Left cardiac atrium (tissue), 4 donors: ENCODE measurements around the gene PRMT7. TPM values are rescaled to one million over a fixed set of nuclear protein-coding genes. Genes with fewer than 3 reads are reported as not detected.

Experiments
- ATAC-seq, 2 donors: fragments of 200-7000 bp; cut with Tn5 transposase; one replicate each; pipeline ENCODE4 v1.9.1; 2020; ENCODE audit warnings: mild to moderate bottlenecking in 2 of 2, moderate library complexity in 2 of 2
- DNase-seq: peaks from one replicate; pipeline ENCODE4 v3.0.0-alpha.2; 2020
- intact Hi-C, 2 donors: fragments of 100-400 bp; cut with DNase I; formaldehyde crosslinking; loops; one replicate each; pipeline versions ENCODE4 v1.14.1 to v1.15.1; 2022 to 2023
- total RNA-seq, 2 donors: library from RNA; stranded (reverse); fragmentation: NEBNext Ultra II Directional; extraction: Animal tissue kit (Norgen Biotek cat#: 25700); gene quantifications; one replicate each; pipeline ENCODE4 v1.2.1, GENCODE V29; 2021
- donor health status: DM: no; HTN: yes; CAD: no.
- donor health status: DM: no; HTN: yes; CAD: no; lungs with severe emphysema.
- donor health status: DM: yes; HTN: yes; CAD: no.
- donor health status: Dilated cardiomyopathy.

PRMT7 gene
- total RNA-seq, 2 donors from 2014 or later: 24.3 to 24.9 TPM

DNA sequence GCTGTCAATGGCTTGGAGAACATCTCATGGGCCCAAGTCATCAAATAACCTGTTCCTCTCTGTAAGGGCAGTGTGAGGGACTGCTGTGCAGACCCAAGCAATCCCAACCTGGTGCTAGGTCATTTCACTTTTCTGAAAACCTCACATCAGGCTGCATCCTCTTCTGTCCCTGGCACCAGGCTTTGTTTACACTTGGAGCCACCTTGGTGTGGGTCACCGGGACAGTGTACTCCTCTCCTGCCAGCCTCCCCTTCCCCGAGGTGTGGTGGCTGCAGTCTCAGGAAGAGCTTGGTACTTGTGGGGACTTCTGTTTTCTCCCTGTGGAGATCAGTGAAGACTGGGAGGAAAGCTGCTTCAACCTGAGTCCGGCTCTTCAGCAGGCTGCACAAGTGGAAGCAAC lies 12.5 kb upstream of the PRMT7 start:
- intact Hi-C loops: no loop called here
- ATAC-seq (no peak), DNase-seq (no peak)

GRCh38 chr16:68298907-68299561 lies 11.8 kb upstream of the PRMT7 start:
- DNase-seq (peak; percentile 75), ATAC-seq (peak; percentile 75)
- intact Hi-C loops: no loop called here

DNA sequence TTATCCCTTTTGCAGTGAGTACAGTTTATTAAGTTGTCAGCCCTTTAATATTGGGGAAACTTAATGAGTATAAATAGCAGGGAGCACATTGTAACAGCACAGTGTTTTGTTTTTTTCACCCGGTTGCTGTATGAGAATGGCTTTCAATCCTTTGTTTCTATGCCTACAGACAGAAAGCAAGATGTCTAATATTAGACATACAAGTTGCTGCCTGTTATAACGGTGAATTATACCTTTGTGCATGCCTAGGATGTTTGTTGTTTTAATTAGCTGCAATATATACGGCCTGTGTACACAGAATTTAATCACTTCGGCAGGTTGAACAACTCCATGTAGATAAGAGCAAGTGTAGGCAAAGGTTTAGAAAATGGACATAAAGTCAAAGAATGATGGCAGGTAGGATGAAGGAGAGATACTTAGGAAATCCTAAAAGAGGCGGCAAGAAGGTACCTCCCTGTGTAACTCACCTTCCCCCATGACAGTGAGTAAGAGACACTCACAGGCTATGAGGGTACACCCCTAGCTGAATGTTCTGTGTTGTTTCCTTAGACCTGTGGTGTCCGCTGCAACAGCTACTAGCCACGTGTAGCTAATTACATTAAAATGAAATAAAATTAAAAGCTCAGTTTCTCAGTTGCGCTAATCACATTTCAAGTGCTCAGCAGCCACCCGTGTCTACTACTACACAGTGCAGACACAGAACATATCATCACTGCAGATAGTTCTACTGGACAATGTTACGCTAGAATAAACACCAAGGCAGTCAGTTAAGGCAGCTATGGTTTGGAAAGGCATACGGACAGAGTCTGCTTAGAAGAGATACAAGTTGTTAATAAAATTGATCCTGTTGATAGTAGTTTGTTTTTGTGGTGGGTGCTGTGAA lies 11.0 kb upstream of the PRMT7 start:
- ATAC-seq (no peak), DNase-seq (no peak)
- intact Hi-C loops: no loop called here

DNA sequence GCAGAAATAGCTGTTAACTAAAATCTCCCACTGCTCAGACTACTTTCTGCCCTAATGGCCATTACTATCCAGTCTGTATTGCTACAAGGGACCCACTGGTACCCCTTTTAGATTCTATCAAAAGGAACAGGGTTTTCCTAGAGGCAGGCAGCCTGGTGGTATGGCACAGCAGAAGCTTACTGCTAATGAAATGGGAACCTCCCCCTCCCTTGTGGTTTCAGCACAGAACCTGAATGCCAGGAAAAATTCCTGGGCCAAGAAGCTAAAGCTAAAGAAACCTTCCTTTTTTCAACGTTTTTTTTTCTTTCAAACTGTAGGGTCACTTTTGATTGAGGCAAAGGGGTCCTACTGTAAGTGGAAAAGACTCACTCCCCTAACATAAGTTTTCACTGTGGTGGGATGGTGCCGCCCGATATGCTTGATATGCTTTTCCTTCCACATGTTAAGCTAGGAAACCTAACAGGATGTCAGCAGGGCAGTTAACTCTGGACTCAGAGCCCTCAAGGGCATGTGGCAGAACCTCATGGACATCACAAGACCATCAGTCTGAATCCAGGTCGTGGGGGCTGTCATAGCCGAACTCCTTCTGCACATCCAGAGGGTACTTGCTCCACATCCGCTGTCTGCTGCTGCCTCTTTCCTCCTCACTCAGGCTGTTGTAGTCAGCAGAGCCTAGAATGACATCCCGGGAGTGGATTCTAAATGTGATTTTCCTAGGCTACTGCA lies 9.9 kb upstream of the PRMT7 start:
- no peak for ATAC-seq

DNA sequence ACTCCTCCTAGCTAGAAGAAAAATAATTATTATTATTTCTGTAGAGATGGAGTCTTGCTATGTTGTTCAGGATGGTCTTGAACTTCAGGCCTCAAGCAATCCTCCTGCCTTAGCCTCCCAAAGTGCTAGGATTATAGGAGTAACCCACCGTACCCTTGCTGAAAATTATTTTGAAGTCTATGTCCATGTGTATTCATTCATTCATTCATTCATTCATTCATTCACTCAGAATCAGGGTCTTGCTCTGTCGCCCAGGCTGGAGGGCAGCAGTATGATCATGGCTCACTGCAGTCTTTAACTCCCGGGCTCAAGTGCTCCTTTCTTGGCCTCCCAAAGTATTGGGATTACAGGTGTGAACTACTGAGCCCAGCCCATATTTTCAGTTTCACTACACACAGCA lies 4.2 kb upstream of the PRMT7 start:
- intact Hi-C loops: no loop called here
- DNase-seq (no peak), ATAC-seq (no peak)

More for the DNA sequence above, 9.9 kb upstream of the PRMT7 start:
- intact Hi-C loops: no loop called here
- no peak for DNase-seq

GRCh38 chr16:68309799-68310198 lies 1.0 kb upstream of the PRMT7 start:
- ATAC-seq: no peak
- no peak for DNase-seq
- intact Hi-C loops: loop anchor here (5.0 kb wide), 2 partner anchors 42 to 47 kb away; partner anchors contain the start of gene SLC7A6 (in 1 of the 2)

- peak; percentile 41 to 53 for ATAC-seq
- peak; percentile 44 for DNase-seq
- intact Hi-C loops: loop anchor here (5.0 kb wide), 2 partner anchors 43 to 48 kb away; partner anchors contain the start of gene SLC7A6 (in 1 of the 2)
Observed at GRCh38 chr16:68310437-68310773, 414 bp upstream of the PRMT7 start.

DNA sequence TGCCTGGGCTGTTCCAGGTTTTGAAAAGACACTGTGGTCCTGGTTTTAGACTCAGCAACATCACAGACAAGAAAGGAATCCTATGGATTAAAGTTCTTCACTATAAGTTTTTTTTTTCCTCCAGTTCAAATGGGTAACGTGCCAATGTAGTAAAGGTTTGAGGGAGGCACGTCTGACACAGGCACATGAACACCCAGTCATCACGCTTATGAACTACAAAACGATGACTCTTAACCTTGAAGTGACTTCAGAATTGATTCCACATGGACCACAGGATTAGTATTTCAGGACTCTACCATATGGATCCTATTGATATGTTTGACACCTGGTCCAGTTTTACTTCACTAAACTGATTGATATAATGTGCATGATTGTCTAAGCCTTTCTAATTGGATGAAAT lies 2.3 kb downstream of the PRMT7 start:
- intact Hi-C loops: loop anchor here (5.0 kb wide), 2 partner anchors 46 to 51 kb away; partner anchors contain the start of gene SLC7A6 (in 1 of the 2)
- no peak for DNase-seq
- no peak for ATAC-seq

DNA sequence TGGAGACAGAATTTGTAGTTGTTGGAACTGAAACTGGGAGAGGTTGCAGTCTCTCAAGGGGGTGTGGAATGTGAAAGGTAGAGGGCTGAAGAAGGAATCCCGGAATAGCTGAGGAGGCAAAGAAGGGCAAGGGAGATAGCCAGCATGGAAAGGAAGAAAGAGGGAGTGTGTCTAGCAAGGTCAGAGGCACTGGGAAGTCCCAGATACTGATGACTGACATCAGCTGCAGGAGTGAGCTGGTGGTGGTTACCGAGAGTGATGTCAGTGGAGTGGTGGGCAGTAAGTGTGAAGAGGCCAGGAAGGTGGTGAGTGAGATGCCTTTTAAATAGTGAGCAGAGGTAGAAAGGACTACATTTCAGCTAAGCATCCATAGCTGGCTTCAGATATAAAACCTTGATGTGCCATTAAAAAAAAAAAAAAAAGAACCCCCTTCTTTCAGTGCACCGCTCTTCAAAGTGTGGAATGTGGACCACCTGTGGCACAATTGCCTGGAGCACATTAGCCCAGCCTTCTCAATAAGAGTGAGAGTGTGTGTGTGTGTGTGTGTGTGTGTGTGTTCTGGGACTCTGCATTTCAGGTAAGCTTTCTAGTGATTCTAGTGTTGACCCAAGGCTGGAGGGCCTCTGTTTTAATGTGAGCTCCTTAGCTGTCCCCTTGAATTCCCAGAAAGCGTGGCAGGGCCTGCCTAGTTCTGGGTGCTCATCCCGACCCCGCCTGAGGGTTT lies 8.5 kb downstream of the PRMT7 start:
- intact Hi-C loops: no loop called here
- ATAC-seq (no peak), DNase-seq (no peak)

GRCh38 chr16:68324336-68324735 lies 13.5 kb downstream of the PRMT7 start:
- ATAC-seq (no peak), DNase-seq (no peak)
- intact Hi-C loops: no loop called here

DNA sequence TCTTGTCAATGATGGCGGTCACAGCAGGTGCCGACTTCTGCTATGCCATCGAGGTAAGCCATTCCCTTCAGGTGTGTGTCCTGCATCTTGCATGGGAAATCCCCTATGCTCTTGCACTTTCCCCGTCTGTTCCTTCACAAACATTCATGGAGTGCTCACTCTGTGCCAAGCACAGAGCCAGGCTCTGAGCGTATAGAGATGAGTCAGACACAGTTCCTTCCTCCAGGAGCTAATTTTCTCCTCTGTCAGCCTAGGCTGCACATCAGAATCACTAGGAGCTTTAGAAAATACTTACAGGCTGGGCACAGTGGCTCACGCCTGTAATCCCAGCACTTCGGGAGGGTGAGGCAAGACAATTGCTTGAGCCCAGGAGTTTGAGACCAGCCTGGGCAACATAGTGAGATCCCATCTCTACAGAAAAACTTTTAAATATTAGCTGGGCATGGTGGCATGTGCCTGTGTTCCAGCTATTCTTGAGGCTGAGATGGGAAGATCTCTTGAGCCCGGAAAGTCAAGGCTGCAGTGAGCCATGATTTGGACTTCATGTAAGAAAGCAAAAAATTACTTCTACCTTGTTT lies 14.1 kb downstream of the PRMT7 start:
- intact Hi-C loops: loop anchor here in 1 of 2 donors (5.0 kb wide), 1 partner anchor 63 kb away; the partner anchor contains the start of gene SLC7A6
- ATAC-seq (no peak), DNase-seq (no peak)

DNA sequence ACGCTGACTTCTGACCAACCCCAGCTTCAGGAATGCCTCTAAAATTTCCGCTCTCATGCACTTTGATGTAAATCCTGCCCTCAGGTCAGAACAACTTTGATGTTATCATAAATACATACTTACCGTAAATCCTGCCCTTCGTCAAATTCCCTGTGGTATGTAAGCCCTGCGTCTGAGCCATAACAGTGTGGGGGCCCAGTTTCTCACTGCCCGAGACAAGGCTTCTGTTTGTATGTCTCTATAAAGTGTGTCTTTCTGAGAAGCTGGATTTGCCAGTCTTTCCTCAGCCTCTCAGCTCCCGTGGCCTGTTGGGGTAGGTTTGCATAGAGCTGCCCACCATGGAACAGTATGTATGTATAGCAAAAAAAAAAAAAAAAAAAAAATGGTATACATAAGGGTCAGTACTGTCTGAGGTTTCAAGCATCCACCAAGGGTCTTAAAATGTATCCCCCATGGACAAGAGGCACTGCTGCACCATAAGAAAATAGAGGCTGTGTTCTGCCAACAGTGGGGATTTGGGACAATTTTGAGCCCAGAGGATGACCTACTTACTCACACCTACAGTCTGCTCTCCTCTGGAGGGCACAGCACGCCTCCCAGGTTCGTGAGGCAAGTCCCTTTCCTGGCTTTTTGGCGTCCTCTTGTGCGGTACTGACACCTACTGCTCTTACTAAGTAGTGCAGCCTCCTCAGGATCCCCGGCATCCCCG lies 17.5 kb downstream of the PRMT7 start:
- ATAC-seq (peak; percentile 91 to 93), DNase-seq (peak; percentile 79)
- intact Hi-C loops: loop anchor here (1.0 to 5.0 kb wide), 3 partner anchors 66 to 88 kb away; partner anchors contain the start of gene SLC7A6 (in 1 of the 2)

DNA sequence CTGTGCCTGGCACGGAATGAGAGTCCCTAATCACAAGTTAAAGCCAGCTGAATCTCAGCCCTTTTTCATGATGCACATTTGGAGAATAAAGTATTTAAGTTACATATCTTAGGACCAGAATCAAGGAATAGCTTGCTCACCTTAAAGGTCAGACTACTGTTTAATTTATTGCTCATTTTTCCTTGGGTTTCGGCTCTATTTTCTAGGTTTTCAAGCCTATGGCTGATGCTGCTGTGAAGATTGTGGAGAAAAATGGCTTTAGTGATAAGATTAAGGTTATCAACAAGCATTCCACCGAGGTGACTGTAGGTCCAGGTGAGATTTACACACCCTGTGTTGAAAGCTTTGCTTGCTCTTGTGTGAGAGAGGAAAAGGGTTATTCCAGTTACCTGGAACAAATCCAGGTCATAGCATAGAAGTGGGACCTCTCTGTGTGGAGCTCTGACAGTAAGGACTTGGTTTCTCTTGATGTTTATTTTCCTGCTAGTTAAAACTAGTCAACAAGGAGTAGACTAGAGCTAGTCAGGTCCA lies 18.1 kb downstream of the PRMT7 start:
- no peak for DNase-seq
- no peak for ATAC-seq
- intact Hi-C loops: loop anchor here (1.0 to 5.0 kb wide), 3 partner anchors 67 to 88 kb away; partner anchors contain the start of gene SLC7A6 (in 1 of the 2)

GRCh38 chr16:68331879-68332410 lies 21.1 kb downstream of the PRMT7 start:
- intact Hi-C loops: loop anchor here in 1 of 2 donors (5.0 kb wide), 1 partner anchor 85 kb away; the partner anchor contains the start of gene PLA2G15
- ATAC-seq: no peak
- DNase-seq: no peak

- ATAC-seq (peak; percentile 55), DNase-seq (no peak)
- intact Hi-C loops: loop anchor here in 1 of 2 donors (5.0 kb wide), 1 partner anchor 85 kb away; the partner anchor contains the start of gene PLA2G15
Observed at GRCh38 chr16:68332411-68333121, 21.7 kb downstream of the PRMT7 start.

- intact Hi-C loops: no loop called here
- no peak for ATAC-seq
- DNase-seq: no peak
Observed at GRCh38 chr16:68335175-68335574, 24.4 kb downstream of the PRMT7 start.
